Fibroblast of mammary gland (primary cell): ENCODE results near the gene GCGR.

Experiments
- DNase-seq: peaks from one replicate; pipeline ENCODE4 v3.0.0-alpha.2; 2010; ENCODE audit warnings: low read depth
- H3K4me3 ChIP-seq: 2 replicates; pipeline ENCODE4 v1.5.1; 2011; ENCODE audit warnings: low read depth, mild to moderate bottlenecking, low read length, moderate library complexity; ENCODE audit not compliant: control insufficient read depth
- CTCF ChIP-seq: conservative IDR thresholded peaks from 2 replicates; pipeline ENCODE4 v1.5.1; 2011; ENCODE audit warnings: low read depth, low read length, inconsistent platforms; ENCODE audit not compliant: control insufficient read depth, insufficient read depth

Gene GCGR

DNA sequence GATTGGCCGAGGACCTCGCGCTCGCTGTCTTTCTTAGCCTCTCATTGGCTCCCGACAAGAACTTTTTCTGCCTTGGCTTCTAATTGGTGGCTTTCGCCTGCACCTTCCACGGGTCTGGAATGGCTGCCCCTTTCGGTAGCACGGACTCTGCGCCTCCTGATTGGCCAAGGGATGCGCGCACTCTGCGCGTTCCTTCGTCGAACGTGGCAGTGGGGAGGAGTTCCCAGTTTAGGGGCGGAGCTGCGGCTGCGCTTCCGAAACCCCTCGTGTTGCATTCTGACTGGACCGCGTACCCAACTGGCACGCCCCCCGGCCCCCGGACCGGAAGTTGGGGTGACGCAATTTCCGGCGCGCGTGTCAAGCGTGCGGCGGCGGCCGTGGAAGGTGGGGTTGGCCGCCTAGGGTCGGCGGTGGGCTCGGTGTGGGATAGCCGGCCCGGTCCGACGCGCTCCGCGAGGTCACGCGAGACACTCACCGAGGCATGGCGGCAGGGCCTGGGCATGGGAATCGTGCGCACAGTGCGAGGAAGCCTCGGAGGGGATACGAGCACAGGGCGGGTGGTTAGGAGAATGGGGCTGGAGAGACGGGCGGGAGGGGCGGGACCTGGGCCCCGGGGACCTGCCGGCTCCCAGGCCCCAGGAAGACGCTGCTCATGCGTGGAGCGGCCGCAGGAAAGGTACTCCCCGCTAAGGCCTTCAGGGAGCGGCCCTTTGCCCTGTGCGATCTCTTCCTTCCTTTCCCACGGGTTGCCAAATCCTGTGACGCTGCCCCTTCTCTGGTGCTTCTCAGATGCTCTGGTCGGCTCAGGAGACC lies 57.0 kb downstream of the GCGR start:
- no peak for TF ChIP-seq CTCF
- DNase-seq = peak; percentile 100
- peak overlapping the region; percentile 70 for H3K4me3 ChIP-seq

GRCh38 chr17:81863123-81863675 lies 59.2 kb downstream of the GCGR start:
- no peak for TF ChIP-seq CTCF
- H3K4me3 ChIP-seq = no peak overlapping the region
- no peak for DNase-seq
